A673 (cell line): ENCODE measurements around the gene LRRC8D.

Experiments used
- CTCF ChIP-seq: fragments of 300-800, 200-600 bp; sonication (generic); conservative IDR thresholded peaks from 2 replicates; pipeline ENCODE4 v1.5.1; 2017; ENCODE audit warnings: low read depth, mild to moderate bottlenecking, antibody characterized with exemption, low read length, moderate library complexity, mixed read lengths
- EZH2 ChIP-seq: fragments of 200-600 bp; sonication (generic); IDR thresholded peaks from 2 replicates; pipeline ENCODE4 v1.6.1; 2017; ENCODE audit warnings: borderline replicate concordance, low read depth, mild to moderate bottlenecking, mixed read lengths, antibody characterized with exemption, low read length; ENCODE audit not compliant: poor library complexity, severe bottlenecking

- TF ChIP-seq CTCF, result no peak
- TF ChIP-seq EZH2, result no peak
These were observed 97.9 kb downstream of the LRRC8D start for GRCh38 chr1:89918794-89919155.
